HG02763 (cell line): ENCODE data around the gene PHLDA2.
"Not testable (repeated sequence)": the region's sequence is repeated elsewhere in the genome, so short reads cannot be mapped to it uniquely, and the experiment has no call there.

ENCODE experiments used
- ATAC-seq: cut with Tn5 transposase; IDR thresholded peaks from one replicate; pipeline ENCODE4 v1.9.1; 2021; ENCODE audit warnings: mild to moderate bottlenecking, moderate library complexity; ENCODE audit not compliant: unreplicated experiment

PHLDA2 gene

GRCh38 chr11:2945031-2945756 lies 16.0 kb upstream of the PHLDA2 start:
- no peak for ATAC-seq

- ATAC-seq: no peak
Observed at GRCh38 chr11:2944530-2944929, 15.3 kb upstream of the PHLDA2 start.

- no peak for ATAC-seq
Observed at GRCh38 chr11:2943711-2944118, 14.5 kb upstream of the PHLDA2 start.

- ATAC-seq: no peak
Observed at GRCh38 chr11:2942872-2943710, 13.9 kb upstream of the PHLDA2 start.

GRCh38 chr11:2942447-2942846 lies 13.2 kb upstream of the PHLDA2 start:
- no peak for ATAC-seq

- no peak for ATAC-seq
Observed at GRCh38 chr11:2940921-2941821, 12.0 kb upstream of the PHLDA2 start.

GRCh38 chr11:2940147-2940920 lies 11.1 kb upstream of the PHLDA2 start:
- ATAC-seq: no peak

- not testable (repeated sequence) for ATAC-seq
Observed at GRCh38 chr11:2938458-2939418, 9.5 kb upstream of the PHLDA2 start.

- ATAC-seq: not testable (repeated sequence)
Observed at GRCh38 chr11:2937641-2938457, 8.6 kb upstream of the PHLDA2 start.

- no peak for ATAC-seq
Observed at GRCh38 chr11:2934611-2935239, 5.5 kb upstream of the PHLDA2 start.

GRCh38 chr11:2934021-2934550 lies 4.9 kb upstream of the PHLDA2 start:
- no peak for ATAC-seq

GRCh38 chr11:2933375-2934020 lies 4.3 kb upstream of the PHLDA2 start:
- ATAC-seq: no peak

- ATAC-seq: no peak
Observed at GRCh38 chr11:2932850-2933251, 3.6 kb upstream of the PHLDA2 start.

GRCh38 chr11:2931771-2932738 lies 2.8 kb upstream of the PHLDA2 start:
- ATAC-seq: no peak

GRCh38 chr11:2931420-2931746 lies 2.2 kb upstream of the PHLDA2 start:
- no peak for ATAC-seq
